ENCODE measurements around the gene PLA2G4F.

Gene PLA2G4F

DNA sequence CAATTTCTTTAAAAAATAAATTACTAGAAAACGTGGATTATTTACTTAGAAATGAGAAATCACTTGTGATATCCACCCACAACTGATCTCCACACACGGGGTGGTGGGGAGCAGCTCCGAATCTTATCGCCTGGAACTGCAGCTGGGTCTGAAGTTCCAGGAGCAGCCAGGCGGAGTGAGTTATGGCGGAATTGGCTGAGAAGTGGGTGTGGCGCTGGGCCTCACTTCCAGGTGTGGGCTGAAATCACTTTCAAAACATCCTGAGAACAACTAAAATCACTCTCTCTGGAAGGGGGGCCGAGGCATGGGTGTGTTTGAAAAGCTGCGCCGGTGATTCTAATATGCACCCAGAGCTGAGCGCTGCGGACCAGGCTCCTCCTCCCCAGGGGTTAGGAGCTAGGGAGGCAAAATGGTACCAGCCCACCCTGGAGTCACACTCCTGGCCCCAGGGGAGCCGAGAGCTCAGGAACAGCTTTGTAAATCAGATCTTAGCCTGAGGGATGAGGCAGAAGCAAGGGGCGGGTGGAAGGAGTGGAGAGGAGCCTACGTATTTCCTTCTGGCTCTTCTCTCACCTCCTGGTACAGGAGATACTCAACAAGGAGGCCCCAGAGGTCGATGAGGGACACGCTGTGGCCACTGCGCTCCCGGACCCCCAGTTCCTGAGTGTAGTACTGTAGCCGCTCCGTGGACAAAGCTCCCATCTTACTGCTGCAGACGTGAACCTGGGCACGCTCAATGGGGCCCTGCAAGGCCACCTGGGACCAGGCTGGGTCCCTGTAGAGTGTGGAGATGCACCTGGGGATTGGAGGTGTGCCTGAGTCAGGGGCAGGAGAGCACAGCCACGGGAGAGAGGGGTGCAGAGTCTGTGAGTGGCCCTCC is 9.6 kb downstream of the PLA2G4F start:
- no peak for DNase-seq

DNA sequence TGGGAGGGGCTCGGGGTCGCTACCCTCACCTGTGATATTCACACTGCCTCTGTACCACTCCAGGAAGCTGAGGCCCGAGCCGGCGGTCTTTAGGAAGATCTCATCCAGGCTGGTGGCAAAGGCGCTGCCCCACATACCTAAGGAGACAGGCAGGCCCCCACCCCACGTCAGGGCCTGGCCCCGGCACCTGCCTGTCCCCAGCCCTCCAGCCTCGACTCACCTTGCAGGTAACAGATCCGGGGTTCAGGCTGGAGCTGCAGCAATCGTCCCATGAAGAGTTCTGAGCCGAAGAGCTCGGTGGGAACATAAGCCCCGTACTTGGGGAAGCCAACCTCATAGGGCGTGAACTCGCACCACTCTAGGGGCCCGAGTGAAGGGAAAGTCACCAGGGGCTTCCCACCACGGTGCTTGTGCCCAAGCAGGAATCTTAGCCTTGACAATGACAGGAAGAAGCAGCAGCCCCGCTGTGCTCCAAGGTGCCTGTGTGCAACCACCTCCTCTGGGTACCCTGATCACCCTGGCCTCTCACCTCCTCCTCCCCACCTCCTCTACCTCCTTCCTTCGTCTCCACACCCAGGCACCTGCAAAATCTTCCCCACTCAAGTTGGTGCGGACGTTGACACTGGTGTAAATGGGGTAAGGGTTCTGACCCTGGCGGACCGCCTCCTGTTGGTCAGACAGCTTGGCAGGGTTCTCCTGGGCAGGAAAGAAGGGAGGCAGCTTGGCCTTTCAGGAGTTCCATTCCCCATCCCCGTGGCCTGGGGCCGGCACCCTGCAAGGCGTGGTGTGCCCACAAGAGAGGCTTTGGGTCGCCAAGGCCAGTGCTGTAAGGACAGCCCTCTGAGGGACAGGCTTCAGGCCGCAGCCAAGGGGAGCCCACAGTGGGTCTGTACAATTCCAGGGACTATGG is 10.6 kb downstream of the PLA2G4F start:
- no peak for DNase-seq

DNA sequence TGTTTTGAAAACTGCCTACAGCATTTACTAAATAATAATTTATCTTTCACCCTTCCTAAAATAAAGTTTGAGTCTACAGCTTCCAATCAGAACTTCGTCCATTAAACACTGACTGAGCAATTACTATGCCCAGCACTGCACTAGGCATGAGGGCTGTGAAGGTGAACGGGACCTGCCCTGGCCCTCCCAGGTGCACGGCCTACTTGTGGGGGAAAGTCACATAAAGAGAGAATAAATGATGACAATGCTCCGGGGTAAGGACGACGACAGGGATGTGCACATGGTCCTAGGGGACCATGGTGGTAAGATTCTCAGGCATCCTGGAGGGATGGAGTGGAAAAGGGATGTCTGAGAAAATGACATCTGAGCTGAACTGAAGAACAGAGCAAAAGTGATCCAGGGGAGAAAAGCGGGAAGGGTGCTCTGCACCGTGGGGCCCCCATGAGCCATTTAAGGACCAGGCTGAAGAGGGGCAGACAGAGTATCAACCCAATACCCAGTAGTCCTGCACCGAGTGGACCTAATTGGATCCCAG is 11.5 kb downstream of the PLA2G4F start:
- DNase-seq = no peak

DNA sequence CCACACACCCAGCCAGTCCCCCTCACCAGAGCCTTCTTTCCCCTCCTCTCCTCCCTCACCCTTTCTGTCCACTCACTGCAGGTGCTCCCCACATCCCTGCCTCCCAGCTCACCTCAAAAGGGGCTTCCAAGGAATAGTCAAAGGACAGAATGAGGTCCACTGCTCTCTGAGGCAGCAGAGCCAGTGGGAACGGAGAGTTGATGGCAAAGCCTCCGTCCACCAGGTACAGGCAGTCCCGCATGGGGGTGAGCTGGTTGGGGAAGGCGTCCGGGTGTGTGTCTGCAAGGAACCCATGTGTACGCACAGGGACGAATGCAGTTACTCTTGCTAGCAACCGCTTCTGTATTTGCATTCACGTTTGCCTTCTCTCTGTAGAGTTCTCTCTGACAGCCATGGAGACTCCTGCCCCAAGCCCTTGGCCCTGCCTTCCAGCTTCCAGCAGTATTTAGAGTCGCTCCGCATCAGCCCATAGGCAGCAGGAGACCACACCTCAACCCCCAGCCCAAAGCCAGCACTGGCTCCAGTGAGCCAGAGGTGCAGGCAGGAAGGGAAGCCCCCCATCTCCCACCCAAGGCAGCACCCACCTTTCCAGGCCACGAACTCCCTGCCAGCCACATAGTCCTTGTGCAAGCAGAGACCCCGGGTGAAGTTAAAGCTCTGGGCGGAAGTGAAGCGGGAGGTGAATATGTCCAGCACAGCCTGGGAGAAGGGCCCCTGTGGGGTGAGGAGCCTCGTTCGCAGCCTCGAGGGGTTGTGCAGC is 12.4 kb downstream of the PLA2G4F start:
- DNase-seq = no peak

DNA sequence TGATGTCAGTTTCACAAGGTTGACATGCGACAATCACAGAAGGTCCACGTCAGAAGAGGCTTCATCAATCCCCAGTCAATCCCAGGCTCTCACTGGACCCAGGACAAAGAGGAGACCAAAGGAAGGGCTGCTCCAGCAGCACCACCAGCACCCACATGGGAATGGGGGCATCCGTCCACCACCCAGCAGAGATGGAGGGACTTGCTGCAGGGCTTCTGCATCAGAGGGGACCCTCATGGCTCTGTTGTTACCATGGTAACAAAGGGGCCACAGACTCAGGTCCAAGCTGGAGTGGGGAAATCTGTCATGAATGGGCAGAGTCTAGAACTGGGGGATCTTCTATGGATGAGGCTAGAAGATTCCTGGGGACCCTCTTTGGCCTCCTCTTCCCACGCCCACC is 13.1 kb downstream of the PLA2G4F start:
- no peak for DNase-seq

DNA sequence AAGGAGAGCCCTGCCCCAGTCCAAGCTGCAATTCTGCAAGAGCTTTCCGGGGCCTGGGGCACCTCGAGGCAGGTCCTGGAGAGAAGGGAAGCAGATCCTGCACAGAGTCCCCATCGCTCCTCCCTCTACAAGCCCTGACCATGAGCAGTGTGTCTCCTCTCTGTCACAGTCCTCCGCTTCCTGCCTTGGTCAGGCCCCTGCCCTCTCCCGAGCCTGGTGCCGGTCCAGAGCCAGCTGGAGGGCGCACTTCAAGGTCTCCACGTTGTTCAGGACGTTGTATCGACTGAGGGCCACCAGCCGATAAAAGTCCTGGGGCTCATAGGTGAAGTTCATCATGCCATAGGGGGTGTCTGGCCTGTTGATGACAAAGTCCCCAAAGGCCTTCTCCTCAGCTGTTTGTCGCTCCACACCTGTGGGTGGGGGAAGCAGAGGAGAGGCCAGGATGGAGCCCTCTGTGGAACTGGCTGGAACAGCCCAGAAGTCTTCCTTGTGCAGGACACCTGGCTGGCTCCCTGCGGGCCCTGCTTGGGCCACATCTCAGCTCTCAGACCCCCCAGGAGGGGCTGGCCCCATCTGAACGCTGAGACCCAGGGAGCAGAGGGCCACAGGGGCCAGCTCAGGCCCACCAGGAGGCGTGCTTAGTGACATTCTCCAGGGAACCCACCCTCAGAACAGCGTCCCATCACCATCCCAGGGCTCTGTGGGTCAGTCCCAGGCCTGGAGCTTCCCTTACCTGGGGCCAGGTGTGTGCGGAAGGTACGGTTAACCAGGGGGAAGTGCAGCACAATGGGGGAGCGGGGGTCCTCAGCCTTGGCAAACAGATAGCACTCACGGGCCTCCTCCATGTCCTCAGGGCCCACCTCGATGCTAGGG is 14.4 kb downstream of the PLA2G4F start:
- DNase-seq = no peak

DNA sequence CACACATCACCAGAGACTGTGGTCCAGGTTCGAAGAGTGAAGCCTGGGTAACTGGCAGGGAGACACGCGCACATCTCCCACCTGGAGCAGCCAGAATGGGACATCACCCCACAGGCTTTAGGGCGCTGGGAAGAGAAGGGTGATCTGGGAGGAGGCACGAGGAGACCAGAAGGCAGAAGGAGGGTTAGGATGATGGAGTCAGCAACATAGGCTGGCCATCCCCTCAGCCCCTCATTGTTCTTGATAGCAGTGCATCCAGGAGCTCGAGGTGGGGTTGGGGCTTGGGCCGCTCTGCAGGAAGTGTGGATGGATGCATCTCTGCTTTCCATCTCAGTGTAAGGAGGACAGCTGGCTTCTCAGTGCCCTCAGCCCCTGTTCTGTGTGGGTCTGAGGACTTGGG is 15.2 kb downstream of the PLA2G4F start:
- DNase-seq = no peak

DNA sequence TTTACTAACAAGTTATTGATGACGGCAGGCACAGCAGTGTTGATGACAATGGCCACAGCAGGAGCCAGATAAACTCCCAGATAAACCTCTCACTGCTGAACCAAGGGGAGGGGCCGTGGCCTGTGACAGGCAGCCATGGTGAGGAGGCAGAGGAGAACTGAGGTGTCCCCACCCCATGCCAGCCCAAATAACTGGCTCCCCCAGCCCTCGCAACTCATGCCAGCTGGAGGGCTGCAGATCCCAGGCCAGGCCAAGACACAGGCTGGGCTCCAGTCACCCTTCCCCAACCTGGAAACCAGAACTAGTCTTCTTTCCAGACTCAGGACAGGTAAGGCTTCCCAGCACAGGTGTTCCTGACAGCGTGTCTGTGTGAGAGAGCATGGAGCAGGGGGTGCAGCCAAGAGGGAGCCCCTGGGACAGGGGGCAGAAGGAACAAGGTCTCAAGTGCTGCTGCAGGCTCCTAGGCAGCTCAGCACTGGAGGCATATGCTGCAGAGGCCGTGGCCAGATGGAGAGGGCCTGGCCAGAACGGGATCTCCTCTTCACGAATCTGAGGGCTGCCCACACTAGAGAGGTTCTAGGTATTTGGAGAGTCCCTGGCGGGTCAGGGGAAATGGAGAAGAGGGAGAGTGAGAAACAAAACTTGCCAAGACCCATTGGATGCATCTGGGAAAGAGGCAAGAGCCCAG is 15.9 kb downstream of the PLA2G4F start:
- DNase-seq = no peak

DNA sequence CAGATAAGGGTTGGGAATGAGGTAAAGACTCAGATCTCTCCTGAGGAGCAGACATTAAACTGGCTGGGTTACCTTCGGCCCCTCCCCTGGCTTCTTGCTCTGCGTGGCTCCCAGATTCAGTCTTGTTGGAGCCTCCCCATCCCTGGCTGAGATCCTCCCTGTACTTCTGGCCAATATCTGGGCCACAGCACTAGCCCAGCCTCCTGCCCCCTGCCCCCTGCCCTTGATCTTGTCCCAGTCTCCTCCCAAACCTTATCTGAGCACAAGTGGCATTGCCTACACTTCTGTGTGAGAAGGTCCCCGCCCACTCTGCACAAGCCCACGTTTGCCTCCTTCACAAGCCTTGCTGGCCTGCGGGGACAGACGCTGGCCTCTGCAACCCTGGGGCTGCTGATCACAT is 16.8 kb downstream of the PLA2G4F start:
- DNase-seq = no peak

DNA sequence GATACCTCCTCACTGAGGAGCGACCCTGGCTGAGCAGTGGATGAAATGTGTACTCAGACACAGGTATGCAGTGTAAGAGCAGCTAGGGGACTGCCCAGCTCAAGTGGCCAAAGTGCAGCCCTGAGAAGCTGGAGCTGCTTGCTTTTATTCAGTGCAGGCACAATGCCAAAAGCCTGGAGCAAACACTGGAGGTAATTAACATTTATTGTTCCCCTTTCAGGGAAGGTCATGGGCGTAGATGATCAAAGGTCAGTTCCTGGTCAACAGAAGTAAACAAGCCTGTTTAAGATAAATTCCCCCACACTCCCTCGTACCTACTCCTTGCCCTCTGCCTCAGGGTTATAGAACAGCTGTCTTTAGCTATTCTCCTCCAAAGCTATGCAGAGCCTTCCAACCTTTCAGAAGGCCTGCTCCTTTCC is 17.5 kb downstream of the PLA2G4F start:
- DNase-seq = no peak

DNA sequence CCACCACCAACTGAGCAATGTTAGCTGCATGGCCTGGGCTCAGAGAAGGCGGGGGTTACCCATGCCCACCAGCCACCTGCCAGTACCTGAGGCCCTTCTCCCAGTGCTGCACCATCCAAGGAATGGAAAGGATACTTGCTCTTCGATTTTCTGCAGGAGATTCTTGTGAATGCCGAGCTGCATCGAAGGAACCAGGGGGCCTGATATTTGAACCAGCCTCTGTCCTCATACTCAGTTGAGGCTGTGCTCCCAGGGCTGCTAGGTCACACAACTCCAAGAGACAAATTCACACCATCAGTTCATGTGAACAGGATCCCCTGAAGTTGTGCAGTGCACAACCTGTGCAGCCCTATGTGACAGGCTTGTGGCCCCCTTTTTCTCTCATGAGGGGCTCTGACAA is 18.0 kb downstream of the PLA2G4F start:
- DNase-seq = no peak

DNA sequence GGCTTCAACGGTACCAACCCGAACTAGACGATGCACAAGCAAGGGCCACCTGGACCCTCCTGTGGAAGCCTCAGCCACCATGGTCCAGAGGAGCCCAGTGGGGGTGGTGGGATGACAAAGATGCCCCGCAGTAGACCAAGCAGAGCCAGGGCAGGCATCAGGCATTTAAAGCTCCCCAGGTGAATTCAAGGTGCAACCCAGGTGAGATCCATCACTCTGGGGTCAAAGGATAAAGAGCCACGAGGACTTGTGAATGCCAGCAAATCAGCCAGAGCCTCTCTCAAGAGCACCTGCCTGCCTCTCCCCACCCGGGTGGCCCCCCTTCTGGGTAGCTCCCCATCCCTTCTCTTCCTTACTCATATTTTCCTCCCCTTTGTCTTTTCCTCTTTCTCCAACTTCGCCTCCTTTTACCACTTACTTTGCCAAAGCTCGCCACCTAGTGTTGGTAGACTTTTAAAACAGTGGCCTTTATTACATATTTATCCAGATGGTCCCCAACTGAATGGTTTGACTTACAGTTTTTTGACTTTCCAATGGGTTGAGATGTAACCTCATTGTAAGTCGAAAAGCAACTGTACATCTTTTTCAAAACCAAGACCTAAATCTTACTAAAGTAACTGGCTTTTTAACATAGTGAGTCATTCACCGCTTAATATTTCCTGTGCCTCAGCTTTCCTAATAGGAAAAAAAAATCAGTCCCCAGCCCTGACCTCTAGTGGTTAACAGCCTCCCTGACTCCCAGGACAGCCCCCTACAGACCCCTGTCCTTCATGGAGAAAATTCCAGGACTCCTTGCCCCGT is 18.8 kb downstream of the PLA2G4F start:
- DNase-seq = no peak

DNA sequence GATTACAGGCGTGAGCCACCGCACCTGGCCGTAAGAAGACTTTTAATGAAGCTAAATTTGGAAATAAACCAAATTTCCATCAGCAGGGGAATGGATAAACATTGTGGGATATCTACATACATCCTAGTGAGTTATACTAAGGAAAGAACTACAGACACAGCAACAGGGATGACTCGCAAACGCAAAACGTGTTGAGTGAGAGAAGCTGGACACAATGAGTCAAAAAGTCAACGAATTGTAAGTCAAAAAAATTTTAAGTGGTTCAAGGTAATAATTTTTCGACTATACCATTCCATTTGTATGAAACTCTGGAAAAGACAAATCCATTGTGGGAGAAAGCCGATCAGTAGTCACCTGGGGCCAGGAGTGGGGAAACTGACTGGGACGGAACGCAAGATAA is 19.9 kb downstream of the PLA2G4F start:
- no peak for DNase-seq

DNA sequence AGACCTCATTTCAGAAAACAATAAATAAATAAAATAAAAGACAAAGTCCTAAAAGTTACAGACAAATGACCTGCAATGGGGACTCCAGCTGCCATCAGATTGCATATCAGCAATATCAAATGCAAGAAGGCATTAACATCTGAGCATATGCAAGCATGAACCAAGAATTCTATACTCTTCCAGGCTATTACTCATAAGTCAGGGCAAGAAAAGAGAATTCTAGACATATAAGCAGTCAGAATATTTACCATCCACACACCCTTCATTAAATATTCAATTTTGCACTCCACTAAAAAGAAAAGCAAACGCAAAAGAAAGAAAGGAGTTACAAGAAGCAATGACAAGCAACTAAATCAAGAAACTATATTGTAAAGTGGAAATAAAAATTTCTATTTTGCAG is 21.1 kb downstream of the PLA2G4F start:
- no peak for DNase-seq

DNA sequence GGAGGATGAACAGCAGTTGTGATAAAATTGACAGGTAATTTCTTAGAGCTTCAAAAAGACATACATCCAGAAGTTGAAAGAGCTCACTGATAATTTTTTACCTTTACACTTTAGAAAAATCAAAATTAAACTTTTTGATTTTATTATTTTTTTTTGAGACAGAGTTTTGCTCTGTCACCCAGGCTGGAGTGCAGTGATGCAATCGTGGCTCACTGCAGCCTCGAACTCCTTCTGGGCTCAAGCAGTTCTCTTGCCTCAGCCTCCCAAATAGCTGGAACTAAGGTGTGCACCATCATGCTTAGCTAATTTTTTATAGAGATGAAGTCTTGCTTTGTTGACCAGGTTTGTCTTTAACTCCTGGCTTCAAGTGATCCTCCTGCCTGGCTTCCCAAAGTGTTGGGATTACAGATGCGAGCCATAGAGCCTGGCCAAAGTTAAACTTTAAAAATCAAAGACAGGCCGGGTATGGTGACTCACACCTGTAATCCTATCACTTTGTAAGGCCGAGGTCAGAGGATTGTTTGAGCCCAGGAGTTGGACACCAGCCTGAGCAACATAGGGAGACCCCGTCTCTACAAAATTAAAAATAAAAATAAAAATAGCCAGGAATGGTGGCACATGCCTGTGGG is 21.7 kb downstream of the PLA2G4F start:
- no peak for DNase-seq

DNA sequence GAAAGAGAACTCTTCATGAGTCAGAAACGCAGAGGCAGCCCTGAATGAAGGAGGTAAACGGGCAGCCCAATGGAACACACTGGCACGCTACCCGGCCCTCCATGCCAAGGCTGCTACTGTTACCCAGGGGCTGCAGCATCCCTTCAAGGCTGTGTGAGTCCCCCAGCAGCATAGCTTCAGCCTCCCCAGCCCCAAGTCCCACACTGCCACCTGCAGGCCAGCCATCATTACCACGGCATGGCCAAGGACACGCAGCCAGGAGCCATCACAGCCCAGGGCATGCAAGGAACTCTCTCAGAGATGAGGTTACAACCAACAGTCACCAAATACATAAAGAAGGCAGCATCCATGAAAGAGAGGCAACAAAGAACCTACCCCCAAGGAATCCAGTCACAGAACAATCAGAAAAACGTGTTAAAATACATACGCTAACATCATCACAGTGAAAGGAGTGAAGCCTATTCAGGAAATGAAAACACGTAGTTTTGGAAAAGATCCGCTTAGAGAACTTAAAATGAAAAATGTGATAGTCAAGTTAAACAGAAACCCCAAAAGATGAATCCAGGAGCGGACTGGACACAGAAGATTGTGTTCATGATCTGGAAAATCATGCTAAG is 22.4 kb downstream of the PLA2G4F start:
- peak; percentile 54 for DNase-seq

DNA sequence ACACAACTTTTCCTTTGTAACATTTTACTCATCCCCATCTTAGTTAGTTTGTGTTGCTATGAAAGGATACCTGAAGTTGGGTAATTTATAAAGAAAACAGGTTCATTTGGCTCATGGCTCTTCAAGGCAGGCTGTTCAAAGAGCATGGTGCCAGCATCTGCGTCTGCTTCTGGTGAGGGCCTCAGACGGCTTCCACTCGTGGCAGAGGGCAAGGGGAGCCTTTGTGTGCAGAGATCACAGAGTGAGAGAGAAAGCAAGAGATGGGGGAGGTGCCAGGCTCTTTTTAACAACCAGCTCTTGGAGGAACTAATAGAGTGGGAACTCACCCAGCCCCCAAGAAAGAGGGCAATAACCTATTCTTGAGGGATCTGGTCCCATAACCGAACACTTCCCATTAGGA is 23.1 kb downstream of the PLA2G4F start:
- DNase-seq = no peak

DNA sequence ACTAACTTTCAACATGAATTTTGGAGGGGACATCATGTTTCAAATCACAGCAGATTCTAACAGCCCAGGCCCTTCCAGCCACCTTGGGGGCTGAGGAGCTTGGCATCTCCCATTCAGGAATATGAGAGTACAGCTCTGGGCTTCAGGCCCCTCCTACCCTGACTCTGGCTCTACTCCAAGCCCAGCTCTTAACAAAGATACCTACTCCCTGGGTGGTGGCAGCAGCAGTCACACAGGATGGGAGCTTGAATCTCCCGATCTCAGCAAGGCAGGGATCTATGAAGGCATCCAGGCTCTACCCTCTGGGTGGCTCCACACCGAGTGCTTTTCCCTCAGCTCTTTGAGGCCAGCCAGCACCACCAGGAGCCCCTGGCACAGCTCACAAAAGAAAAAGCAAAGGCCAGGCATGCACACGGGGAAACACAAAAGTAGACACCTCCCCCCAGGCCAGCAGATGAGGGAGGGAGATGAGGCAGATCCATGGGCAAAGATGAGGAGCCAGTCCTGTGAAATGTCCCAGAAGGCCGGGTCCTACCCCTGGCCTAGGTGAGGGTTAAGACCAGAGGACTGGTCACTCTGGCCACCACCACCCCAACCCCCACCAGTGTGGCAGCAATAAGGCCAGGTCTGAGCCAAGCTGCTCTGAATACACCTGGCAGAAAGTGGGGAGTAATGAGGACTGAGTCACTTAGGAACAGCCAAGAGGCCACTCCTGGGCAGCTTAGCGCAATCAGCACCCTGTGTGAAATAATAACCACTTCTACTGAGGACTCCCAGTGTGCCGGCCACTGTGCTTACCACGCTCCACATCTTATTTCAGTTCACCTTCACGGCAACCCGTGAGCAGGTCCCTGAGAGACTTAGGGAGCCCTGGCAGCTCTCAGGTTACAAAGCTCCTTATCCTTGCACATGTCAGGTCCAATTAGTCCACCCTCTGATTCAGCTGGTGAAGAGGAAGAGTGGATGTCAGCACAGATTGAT is 24.3 kb downstream of the PLA2G4F start:
- no peak for DNase-seq

Measured in activated naive CD4-positive, alpha-beta T cell treated with Interleukin-2 at 50 U/mL for 16 hours (primary cell).